Heart left ventricle (tissue), 13 donors: ENCODE results near the gene MYO16.

Experiments
- POLR2A ChIP-seq, 2 donors: fragments of 450-650 bp; IDR thresholded peaks; one replicate each; pipeline ENCODE4 v1.6.1; 2017; ENCODE audit warnings: antibody characterized with exemption in 2 of 2, mild to moderate bottlenecking in 2 of 2, moderate library complexity in 2 of 2
- TF ChIP-seq, protein P1 (sequence below), 12 donors: fragments of 200-600 bp; sonication (generic) in 4 of 12; IDR thresholded peaks; one replicate each; pipeline versions ENCODE4 v1.5.0 to v1.8.0; 2018 to 2022; ENCODE audit warnings: antibody characterized with exemption in 12 of 12, mild to moderate bottlenecking in 5 of 12
- donor health status: ischemic (EF 13 %, LVEDD 7.1; RV severe dilation, severe dysfunction).
- donor health status: DM: no; HTN: yes; CAD: no.
- donor health status: DM: no; HTN: no; CAD: no.
- donor health status: ischemic (EF 25% LVEDD 6.9; RV normal size, moderate dysfunction).
- donor health status: ischemic (EF 25% LVEDD 5.7; RV mildly dilated, moderate dysfunction).
- donor health status: ischemic (EF 35%, LVEDD 5.7; RV mildly dilated, moderate dysfunction).
- donor health status: nonischemic (EF 11% LVEDD 7.7; RV severe dilation, severe dysfunction).
- donor health status: DM: yes; HTN: yes; CAD: no.
- donor health status: PGD.
- donor health status: ischemic (EF 29% LVEDD 5.4; RV normal size, mild dysfunction).
- donor health status: nonischemic (EF 23%, LVEDD 6.1; RV moderate dilation, normal function).

DNA sequence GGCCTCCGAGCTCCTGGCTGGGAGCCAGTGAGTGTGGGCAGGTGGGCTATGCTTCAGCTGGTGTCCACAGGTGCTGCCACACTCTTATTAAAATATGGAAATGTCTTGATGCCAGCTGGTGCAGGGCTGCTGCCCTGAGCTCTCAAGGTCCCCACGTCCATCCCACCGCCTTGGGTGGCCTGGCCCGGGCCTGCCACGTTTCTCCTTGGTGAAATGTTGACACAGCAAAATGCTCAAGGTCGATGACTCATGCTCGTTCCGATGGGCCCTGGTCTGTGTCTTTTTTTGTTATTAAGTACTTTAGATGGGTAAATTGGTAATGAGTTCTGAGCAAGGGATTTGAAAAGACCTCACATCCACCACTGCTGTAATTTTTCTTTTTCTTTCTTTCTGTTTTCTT lies 524.7 kb downstream of the MYO16 start:
- TF ChIP-seq POLR2A (IDR thresholded peaks at IDR 0.05) = no peak
- TF ChIP-seq, protein P1, sequence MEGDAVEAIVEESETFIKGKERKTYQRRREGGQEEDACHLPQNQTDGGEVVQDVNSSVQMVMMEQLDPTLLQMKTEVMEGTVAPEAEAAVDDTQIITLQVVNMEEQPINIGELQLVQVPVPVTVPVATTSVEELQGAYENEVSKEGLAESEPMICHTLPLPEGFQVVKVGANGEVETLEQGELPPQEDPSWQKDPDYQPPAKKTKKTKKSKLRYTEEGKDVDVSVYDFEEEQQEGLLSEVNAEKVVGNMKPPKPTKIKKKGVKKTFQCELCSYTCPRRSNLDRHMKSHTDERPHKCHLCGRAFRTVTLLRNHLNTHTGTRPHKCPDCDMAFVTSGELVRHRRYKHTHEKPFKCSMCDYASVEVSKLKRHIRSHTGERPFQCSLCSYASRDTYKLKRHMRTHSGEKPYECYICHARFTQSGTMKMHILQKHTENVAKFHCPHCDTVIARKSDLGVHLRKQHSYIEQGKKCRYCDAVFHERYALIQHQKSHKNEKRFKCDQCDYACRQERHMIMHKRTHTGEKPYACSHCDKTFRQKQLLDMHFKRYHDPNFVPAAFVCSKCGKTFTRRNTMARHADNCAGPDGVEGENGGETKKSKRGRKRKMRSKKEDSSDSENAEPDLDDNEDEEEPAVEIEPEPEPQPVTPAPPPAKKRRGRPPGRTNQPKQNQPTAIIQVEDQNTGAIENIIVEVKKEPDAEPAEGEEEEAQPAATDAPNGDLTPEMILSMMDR (IDR thresholded peaks at IDR 0.05) = no peak
